Measurements from ENCODE around the gene WDR90. TPM values are rescaled to one million over a fixed set of nuclear protein-coding genes. Genes with fewer than 3 reads are reported as not detected.
A peak's percentile ranks its signal among the peaks of the same experiment; 100 is the strongest.

WDR90 gene
- total and polyA plus RNA-seq, 10 of the 15 experiments (the other 5 are each of a cell fraction or from before 2014, with no cell fraction given), result 2.0 to 65.0 (median 16.7) TPM

DNA sequence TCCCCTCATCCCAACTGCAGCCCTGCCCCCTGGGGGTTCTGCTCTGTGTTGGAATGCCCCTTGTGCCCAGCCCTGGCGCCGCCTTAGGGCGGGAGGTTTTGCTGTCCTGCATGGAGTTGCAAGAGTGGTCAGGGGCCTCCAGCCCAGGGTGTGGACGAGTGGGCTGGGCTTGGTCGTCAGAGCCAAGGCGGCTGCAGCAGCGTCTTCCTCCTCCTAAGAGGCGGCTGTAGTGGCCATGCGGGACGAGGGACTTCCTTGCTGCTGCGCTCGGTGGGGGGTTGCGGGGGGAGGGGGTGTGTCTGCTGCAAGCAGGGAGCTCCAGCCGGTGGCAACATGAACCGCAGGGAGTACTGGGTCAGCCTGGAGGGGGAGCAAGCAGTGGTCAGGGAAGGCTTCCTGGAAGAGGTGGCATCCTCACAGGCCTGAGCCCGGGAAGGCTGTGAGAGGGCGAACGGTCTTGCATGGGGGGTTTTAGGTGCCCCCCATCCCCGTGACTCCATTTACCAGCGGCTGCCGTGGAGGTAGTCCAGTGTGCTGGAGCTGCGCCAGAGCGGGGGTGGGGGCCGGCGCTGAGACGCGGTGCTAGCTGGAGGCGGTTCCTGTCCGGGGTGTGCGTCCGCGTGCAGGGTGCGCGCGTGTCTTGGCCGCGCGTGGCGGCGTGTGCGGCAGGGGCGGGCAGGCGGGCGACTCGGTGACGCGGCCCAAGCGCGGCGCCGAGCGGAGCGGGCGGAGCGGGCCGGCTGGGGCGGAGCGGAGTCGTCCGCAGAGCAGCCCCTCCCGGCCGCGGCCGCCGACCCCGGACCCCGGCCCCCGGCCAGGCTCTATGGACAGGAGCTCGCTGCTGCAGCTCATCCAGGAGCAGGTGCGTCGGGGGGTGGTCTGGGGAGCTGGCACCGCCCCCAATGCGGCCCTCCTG lies 26.1 kb downstream of the WDR90 start, which contains the start of gene RHBDL1:
Gene RHBDL1 (plus strand): TSS at position 704 of the 916 bp plus-strand sequence. CDS start 120 bp downstream, at position 824.
- CTCF ChIA-PET, result no interaction called here
- no peaks in the 10 kb centered on the region for H3K27me3 ChIP-seq (replicated peaks in 1 of 2; ENCODE audit: control insufficient read depth in 2 of 2, insufficient read depth in 2 of 2, low read length in 1 of 2)
- FAIRE-seq, result no peak
- POLR2A ChIA-PET, result no interaction called here
- RAD21 ChIA-PET (ENCODE audit: unreplicated experiment), result interaction anchor here (0.8 kb wide), 1 partner anchor 39 kb away, joined by 3 read pairs; the partner anchor contains the start of gene METTL26
- no peak within 1 kb of the TSS for H3K9ac ChIP-seq (ENCODE audit: control insufficient read depth, insufficient read depth, low read length)
- H3K79me2 ChIP-seq (ENCODE audit: control insufficient read depth, insufficient read depth, low read length), result no peaks in the 10 kb centered on the region
- H3K4me3 ChIP-seq, result no peak within 1 kb of the TSS
- H3K27ac ChIP-seq (ENCODE audit: control insufficient read depth, insufficient read depth), result no peak within 1 kb of the TSS
- SMC1A ChIA-PET (ENCODE audit: uncharacterized antibody, unreplicated experiment), result no interaction called here
- no peak within 1 kb of the TSS for H2AFZ ChIP-seq (ENCODE audit: control insufficient read depth, low read depth, low read length)
- in situ Hi-C loops (cut with MboI), result no loop called here
- 0 out of 2 replicates have a peak within 1 kb of the TSS, but pooled peaks have one; percentile 55 for H3K4me2 ChIP-seq (ENCODE audit: control insufficient read depth, insufficient read depth)
- H4K20me1 ChIP-seq (ENCODE audit: control insufficient read depth, insufficient read depth), result no peaks in the 10 kb centered on the region; the same call in 1 of the 2 replicates
- WGBS (ENCODE audit: insufficient coverage, insufficient replicate concordance, low lambda C conversion rate, missing lambda C conversion rate), result 8% methylated on average over 56 of the region's 73 CpGs
- intact Hi-C loops (cut with micrococcal nuclease; ENCODE audit: unreplicated experiment), result no loop called here
- peaks cover 0 to 15% of the 10 kb centered on the region in 2 experiments; a peak in 3 of 4 replicates for H3K36me3 ChIP-seq (ENCODE audit: control insufficient read depth in 2 of 2, insufficient read depth in 2 of 2, low read length in 1 of 2)
- no peaks in the 10 kb centered on the region for H3K4me1 ChIP-seq (ENCODE audit: control insufficient read depth, insufficient read depth, low read length)
- DNase-seq (ENCODE audit: low read depth, low spot score), result no peak
- BruUV-seq (replicated peaks), result no TSS peak
- ATAC-seq, result no peak
- no peaks in the 10 kb centered on the region for H3K9me3 ChIP-seq (replicated peaks; ENCODE audit: control insufficient read depth, insufficient read depth, low read length)
- TF ChIP-seq BHLHE40 (IDR thresholded peaks at IDR 0.05; ENCODE audit: borderline replicate concordance in 1 of 2, low read depth in 2 of 2, low read length in 1 of 2), result peak in 1 of 2 experiments; percentile 41; a peak in 2 of 4 replicates
- TF ChIP-seq EGR1 (IDR thresholded peaks at IDR 0.05; ENCODE audit: borderline replicate concordance in 1 of 2, low read depth in 2 of 2, low read length in 2 of 2), result 0 out of 3 replicates have a peak, but pooled peaks of 1 of the 2 experiments have one; percentile 7
- no peak for TF ChIP-seq FOS (IDR thresholded peaks at IDR 0.05; ENCODE audit: borderline replicate concordance, extremely low read depth, insufficient read length)
- TF ChIP-seq ETV6 (conservative IDR thresholded peaks at IDR 0.05 in 1 of 2, IDR thresholded peaks at IDR 0.05 in 1 of 2; ENCODE audit: borderline replicate concordance in 1 of 2, low read depth in 1 of 2), result no peak
- TF ChIP-seq RAD51 (IDR thresholded peaks at IDR 0.05), result no peak
- TF ChIP-seq SREBF1 (IDR thresholded peaks at IDR 0.05; ENCODE audit: low read length), result no peak
- no peak for TF ChIP-seq MXI1 (IDR thresholded peaks at IDR 0.05; ENCODE audit: low read depth, low read length)
- TF ChIP-seq GATAD2B (conservative IDR thresholded peaks at IDR 0.05; ENCODE audit: low read depth), result peak; percentile 56
- TF ChIP-seq ZNF207 (IDR thresholded peaks at IDR 0.05; ENCODE audit: borderline replicate concordance), result no peak
- TF ChIP-seq MYC (IDR thresholded peaks at IDR 0.05; ENCODE audit: insufficient read depth, insufficient read length, insufficient replicate concordance, low read length, severe bottlenecking), result no peak
- no peak for TF ChIP-seq RBBP5 (conservative IDR thresholded peaks at IDR 0.05)
- TF ChIP-seq YBX1 (IDR thresholded peaks at IDR 0.05), result no peak
- TF ChIP-seq STAT3 (IDR thresholded peaks at IDR 0.05; ENCODE audit: low read depth, low read length), result no peak
- TF ChIP-seq, protein P1, sequence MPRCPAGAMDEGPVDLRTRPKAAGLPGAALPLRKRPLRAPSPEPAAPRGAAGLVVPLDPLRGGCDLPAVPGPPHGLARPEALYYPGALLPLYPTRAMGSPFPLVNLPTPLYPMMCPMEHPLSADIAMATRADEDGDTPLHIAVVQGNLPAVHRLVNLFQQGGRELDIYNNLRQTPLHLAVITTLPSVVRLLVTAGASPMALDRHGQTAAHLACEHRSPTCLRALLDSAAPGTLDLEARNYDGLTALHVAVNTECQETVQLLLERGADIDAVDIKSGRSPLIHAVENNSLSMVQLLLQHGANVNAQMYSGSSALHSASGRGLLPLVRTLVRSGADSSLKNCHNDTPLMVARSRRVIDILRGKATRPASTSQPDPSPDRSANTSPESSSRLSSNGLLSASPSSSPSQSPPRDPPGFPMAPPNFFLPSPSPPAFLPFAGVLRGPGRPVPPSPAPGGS (IDR thresholded peaks at IDR 0.05; ENCODE audit: borderline replicate concordance, insufficient read depth, low read depth, low read length, poor library complexity, severe bottlenecking), result peak; percentile 23
- TF ChIP-seq POLR2AphosphoS5 (IDR thresholded peaks at IDR 0.05; ENCODE audit: low read length), result peak; percentile 17; the same call in 1 of the 2 replicates
- TF ChIP-seq IKZF2 (IDR thresholded peaks at IDR 0.05), result no peak
- no peak for TF ChIP-seq RUNX3 (IDR thresholded peaks at IDR 0.05; ENCODE audit: low read length)
- TF ChIP-seq HDGF (IDR thresholded peaks at IDR 0.05), result no peak
- TF ChIP-seq RB1 (IDR thresholded peaks at IDR 0.05; ENCODE audit: borderline replicate concordance), result no peak
- no peak for TF ChIP-seq WRNIP1 (IDR thresholded peaks at IDR 0.05; ENCODE audit: borderline replicate concordance, low read depth, low read length)
- TF ChIP-seq POLR2A (IDR thresholded peaks at IDR 0.05; ENCODE audit: low read depth, low read length), result peak; percentile 66
- TF ChIP-seq CHD1 (IDR thresholded peaks at IDR 0.05; ENCODE audit: low read depth, low read length), result no peak
- no peak for TF ChIP-seq PAX5 (IDR thresholded peaks at IDR 0.05; ENCODE audit: borderline replicate concordance, low read depth, low read length)
- peak; percentile 71; the same call in 1 of the 2 replicates for TF ChIP-seq POLR2AphosphoS2 (IDR thresholded peaks at IDR 0.05; ENCODE audit: low read depth, low read length)
- peak; percentile 85; the same call in 1 of the 2 replicates for TF ChIP-seq BACH1 (IDR thresholded peaks at IDR 0.05; ENCODE audit: borderline replicate concordance)
